Measurements from ENCODE around the gene MRPL34. TPM values are rescaled to one million over a fixed set of nuclear protein-coding genes. Genes with fewer than 3 reads are reported as not detected.

MRPL34 gene
- total and polyA plus RNA-seq, 9 of the 15 experiments (the other 6 are each of a cell fraction or from before 2014, with no cell fraction given) = 11.5 to 256 (median 72.5) TPM

DNA sequence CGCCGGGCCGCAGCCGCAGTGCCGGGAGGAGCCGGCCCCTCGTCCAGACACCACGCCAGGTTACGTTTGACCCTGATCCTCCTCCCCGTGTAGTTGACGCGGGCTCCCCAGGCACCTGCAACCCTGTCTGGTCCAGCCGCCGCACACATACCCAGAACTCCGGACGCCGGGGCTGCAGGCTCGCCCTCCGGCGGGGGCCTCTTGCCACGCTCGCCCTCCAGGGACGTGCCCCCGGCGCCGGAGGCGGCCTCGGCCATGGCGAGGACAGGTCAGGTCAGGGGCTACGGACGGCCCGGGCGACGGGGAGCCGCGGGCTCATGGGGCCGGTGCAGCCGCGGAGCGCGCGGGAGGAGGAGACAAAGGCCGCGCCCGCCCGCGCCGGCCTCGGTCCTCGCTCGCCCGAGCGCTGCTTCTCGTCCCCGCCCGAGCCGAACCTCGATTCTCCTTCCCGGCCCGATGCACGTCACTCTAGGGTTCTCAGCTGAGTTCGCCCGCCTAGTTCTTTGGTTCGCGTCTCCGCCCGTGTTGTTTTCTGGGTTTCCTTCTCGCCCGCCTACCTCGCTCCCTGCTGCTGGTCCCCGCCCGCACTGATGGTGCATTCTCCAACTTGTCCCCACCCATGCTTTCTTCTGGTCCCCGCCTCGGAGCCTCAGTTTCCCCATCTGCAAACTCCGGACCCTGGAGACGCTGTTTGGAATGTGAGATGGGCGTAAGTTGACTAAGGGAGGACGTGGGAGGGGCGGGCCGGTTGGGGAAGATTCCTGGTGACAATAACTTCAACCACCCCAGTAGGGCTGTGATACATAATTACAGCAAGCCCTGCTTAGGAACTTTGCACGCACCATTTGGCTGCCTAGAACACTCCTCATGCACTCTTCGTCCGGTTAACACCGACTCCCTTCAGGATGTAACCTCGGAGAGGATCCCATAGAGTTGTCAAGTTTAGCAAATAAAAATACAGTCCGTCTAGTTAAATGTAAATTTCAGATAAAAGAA, 29.0 kb downstream of the MRPL34 start, which contains the start of gene ANO8 (continued):
- TF ChIP-seq, protein P1, sequence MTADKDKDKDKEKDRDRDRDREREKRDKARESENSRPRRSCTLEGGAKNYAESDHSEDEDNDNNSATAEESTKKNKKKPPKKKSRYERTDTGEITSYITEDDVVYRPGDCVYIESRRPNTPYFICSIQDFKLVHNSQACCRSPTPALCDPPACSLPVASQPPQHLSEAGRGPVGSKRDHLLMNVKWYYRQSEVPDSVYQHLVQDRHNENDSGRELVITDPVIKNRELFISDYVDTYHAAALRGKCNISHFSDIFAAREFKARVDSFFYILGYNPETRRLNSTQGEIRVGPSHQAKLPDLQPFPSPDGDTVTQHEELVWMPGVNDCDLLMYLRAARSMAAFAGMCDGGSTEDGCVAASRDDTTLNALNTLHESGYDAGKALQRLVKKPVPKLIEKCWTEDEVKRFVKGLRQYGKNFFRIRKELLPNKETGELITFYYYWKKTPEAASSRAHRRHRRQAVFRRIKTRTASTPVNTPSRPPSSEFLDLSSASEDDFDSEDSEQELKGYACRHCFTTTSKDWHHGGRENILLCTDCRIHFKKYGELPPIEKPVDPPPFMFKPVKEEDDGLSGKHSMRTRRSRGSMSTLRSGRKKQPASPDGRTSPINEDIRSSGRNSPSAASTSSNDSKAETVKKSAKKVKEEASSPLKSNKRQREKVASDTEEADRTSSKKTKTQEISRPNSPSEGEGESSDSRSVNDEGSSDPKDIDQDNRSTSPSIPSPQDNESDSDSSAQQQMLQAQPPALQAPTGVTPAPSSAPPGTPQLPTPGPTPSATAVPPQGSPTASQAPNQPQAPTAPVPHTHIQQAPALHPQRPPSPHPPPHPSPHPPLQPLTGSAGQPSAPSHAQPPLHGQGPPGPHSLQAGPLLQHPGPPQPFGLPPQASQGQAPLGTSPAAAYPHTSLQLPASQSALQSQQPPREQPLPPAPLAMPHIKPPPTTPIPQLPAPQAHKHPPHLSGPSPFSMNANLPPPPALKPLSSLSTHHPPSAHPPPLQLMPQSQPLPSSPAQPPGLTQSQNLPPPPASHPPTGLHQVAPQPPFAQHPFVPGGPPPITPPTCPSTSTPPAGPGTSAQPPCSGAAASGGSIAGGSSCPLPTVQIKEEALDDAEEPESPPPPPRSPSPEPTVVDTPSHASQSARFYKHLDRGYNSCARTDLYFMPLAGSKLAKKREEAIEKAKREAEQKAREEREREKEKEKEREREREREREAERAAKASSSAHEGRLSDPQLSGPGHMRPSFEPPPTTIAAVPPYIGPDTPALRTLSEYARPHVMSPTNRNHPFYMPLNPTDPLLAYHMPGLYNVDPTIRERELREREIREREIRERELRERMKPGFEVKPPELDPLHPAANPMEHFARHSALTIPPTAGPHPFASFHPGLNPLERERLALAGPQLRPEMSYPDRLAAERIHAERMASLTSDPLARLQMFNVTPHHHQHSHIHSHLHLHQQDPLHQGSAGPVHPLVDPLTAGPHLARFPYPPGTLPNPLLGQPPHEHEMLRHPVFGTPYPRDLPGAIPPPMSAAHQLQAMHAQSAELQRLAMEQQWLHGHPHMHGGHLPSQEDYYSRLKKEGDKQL (CRISPR knock-in tag; IDR thresholded peaks at IDR 0.05; ENCODE audit: borderline replicate concordance) = no peak
- TF ChIP-seq CHCHD3 (CRISPR knock-in tag; IDR thresholded peaks at IDR 0.05) (no peak), HNRNPL (IDR thresholded peaks at IDR 0.05; ENCODE audit: low read depth, low read length) (peak; percentile 90), CTBP1 (IDR thresholded peaks at IDR 0.05; ENCODE audit: borderline replicate concordance) (peak; percentile 98), CBX2 (IDR thresholded peaks at IDR 0.05; ENCODE audit: insufficient read depth, low read length, poor library complexity, severe bottlenecking) (no peak), HDGF (IDR thresholded peaks at IDR 0.05) (peak; percentile 76; the same call in 1 of the 2 replicates), TBL1XR1 (IDR thresholded peaks at IDR 0.05; ENCODE audit: low read length in 2 of 2) (peak in 1 of 2 experiments; percentile 71; a peak in 2 of 4 replicates)
- TF ChIP-seq, protein P2, sequence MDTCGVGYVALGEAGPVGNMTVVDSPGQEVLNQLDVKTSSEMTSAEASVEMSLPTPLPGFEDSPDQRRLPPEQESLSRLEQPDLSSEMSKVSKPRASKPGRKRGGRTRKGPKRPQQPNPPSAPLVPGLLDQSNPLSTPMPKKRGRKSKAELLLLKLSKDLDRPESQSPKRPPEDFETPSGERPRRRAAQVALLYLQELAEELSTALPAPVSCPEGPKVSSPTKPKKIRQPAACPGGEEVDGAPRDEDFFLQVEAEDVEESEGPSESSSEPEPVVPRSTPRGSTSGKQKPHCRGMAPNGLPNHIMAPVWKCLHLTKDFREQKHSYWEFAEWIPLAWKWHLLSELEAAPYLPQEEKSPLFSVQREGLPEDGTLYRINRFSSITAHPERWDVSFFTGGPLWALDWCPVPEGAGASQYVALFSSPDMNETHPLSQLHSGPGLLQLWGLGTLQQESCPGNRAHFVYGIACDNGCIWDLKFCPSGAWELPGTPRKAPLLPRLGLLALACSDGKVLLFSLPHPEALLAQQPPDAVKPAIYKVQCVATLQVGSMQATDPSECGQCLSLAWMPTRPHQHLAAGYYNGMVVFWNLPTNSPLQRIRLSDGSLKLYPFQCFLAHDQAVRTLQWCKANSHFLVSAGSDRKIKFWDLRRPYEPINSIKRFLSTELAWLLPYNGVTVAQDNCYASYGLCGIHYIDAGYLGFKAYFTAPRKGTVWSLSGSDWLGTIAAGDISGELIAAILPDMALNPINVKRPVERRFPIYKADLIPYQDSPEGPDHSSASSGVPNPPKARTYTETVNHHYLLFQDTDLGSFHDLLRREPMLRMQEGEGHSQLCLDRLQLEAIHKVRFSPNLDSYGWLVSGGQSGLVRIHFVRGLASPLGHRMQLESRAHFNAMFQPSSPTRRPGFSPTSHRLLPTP (IDR thresholded peaks at IDR 0.05; ENCODE audit: borderline replicate concordance, extremely low read depth, insufficient read length) = no peak
- TF ChIP-seq, protein P3, sequence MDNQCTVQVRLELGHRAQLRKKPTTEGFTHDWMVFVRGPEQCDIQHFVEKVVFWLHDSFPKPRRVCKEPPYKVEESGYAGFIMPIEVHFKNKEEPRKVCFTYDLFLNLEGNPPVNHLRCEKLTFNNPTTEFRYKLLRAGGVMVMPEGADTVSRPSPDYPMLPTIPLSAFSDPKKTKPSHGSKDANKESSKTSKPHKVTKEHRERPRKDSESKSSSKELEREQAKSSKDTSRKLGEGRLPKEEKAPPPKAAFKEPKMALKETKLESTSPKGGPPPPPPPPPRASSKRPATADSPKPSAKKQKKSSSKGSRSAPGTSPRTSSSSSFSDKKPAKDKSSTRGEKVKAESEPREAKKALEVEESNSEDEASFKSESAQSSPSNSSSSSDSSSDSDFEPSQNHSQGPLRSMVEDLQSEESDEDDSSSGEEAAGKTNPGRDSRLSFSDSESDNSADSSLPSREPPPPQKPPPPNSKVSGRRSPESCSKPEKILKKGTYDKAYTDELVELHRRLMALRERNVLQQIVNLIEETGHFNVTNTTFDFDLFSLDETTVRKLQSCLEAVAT (IDR thresholded peaks at IDR 0.05) = peak in 1 of 2 experiments; percentile 91; a peak in 2 of 4 replicates
- TF ChIP-seq, protein P4, sequence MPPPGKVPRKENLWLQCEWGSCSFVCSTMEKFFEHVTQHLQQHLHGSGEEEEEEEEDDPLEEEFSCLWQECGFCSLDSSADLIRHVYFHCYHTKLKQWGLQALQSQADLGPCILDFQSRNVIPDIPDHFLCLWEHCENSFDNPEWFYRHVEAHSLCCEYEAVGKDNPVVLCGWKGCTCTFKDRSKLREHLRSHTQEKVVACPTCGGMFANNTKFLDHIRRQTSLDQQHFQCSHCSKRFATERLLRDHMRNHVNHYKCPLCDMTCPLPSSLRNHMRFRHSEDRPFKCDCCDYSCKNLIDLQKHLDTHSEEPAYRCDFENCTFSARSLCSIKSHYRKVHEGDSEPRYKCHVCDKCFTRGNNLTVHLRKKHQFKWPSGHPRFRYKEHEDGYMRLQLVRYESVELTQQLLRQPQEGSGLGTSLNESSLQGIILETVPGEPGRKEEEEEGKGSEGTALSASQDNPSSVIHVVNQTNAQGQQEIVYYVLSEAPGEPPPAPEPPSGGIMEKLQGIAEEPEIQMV (tag; conservative IDR thresholded peaks at IDR 0.05; ENCODE audit: low read depth) = peak; percentile 99
- TF ChIP-seq, protein P5, sequence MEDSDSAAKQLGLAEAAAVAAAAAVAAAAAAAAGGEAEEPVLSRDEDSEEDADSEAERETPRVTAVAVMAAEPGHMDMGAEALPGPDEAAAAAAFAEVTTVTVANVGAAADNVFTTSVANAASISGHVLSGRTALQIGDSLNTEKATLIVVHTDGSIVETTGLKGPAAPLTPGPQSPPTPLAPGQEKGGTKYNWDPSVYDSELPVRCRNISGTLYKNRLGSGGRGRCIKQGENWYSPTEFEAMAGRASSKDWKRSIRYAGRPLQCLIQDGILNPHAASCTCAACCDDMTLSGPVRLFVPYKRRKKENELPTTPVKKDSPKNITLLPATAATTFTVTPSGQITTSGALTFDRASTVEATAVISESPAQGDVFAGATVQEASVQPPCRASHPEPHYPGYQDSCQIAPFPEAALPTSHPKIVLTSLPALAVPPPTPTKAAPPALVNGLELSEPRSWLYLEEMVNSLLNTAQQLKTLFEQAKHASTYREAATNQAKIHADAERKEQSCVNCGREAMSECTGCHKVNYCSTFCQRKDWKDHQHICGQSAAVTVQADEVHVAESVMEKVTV (CRISPR knock-in tag; IDR thresholded peaks at IDR 0.05) = no peak

Data from K562 (cell line).